GM23338 (cell line): ENCODE data around the gene CNTNAP5. TPM values are rescaled to one million over a fixed set of nuclear protein-coding genes. Genes with fewer than 3 reads are reported as not detected.

Source experiments
- ATAC-seq: fragments of 200-7000 bp; cut with Tn5 transposase; 3 replicates; pipeline ENCODE4 v1.9.1; 2020
- DNase-seq: peaks from one replicate; pipeline ENCODE4 v3.0.0-alpha.2; 2015; ENCODE audit warnings: low spot score
- H2AFZ ChIP-seq: fragments of 200-600 bp; sonication (generic); 2 replicates; pipeline ENCODE4 v1.8.0; 2016; ENCODE audit warnings: antibody characterized with exemption, mild to moderate bottlenecking, moderate library complexity
- H3F3A ChIP-seq: fragments of 200-600 bp; sonication (generic); replicated peaks from 2 replicates; pipeline ENCODE4 v1.8.0; 2017; ENCODE audit warnings: antibody characterized with exemption, mixed run types, low read depth
- H3K27ac ChIP-seq: fragments of 200-600 bp; sonication (generic); 2 replicates; pipeline ENCODE4 v1.6.1; 2016; ENCODE audit warnings: low read depth
- H3K27me3 ChIP-seq: fragments of 200-600 bp; sonication (generic); 2 replicates; pipeline ENCODE4 v1.8.0; 2016; ENCODE audit warnings: mild to moderate bottlenecking, mixed run types, moderate library complexity; ENCODE audit not compliant: insufficient read depth
- H3K36me3 ChIP-seq: fragments of 200-600 bp; sonication (generic); 2 replicates; pipeline ENCODE4 v1.8.0; 2016; ENCODE audit warnings: mild to moderate bottlenecking; ENCODE audit not compliant: insufficient read depth
- H3K4me1 ChIP-seq: fragments of 200-600 bp; sonication (generic); 2 replicates; pipeline ENCODE4 v1.8.0; 2016; ENCODE audit warnings: mild to moderate bottlenecking, moderate library complexity; ENCODE audit not compliant: insufficient read depth
- H3K4me2 ChIP-seq: fragments of 200-600 bp; sonication (generic); 2 replicates; pipeline ENCODE4 v1.7.1; 2017; ENCODE audit warnings: mixed run types
- H3K4me3 ChIP-seq: fragments of 200-600 bp; sonication (generic); 2 replicates; pipeline ENCODE4 v1.6.1; 2016; ENCODE audit warnings: mixed run types
- H3K79me2 ChIP-seq: fragments of 200-600 bp; sonication (generic); replicated peaks from 2 replicates; pipeline ENCODE4 v1.8.0; 2017; ENCODE audit warnings: mild to moderate bottlenecking; ENCODE audit not compliant: insufficient read depth
- H3K9me2 ChIP-seq: fragments of 200-600 bp; sonication (generic); 2 replicates; pipeline ENCODE4 v1.8.0; 2017; ENCODE audit not compliant: insufficient read depth
- H4K20me1 ChIP-seq: fragments of 200-600 bp; sonication (generic); replicated peaks from 2 replicates; pipeline ENCODE4 v1.8.0; 2017; ENCODE audit warnings: mild to moderate bottlenecking; ENCODE audit not compliant: insufficient read depth
- H3K27ac Mint-ChIP-seq: 2 replicates; pipeline ENCODE4 v1.8.0; 2020; ENCODE audit warnings: inconsistent platforms, mild to moderate bottlenecking, moderate library complexity, mixed read lengths
- H3K27me3 Mint-ChIP-seq: 3 replicates; pipeline ENCODE4 v1.8.0; 2022; ENCODE audit warnings: low read depth, mild to moderate bottlenecking, moderate library complexity, mixed read lengths, inconsistent platforms; ENCODE audit not compliant: insufficient read depth, poor library complexity
- H3K36me3 Mint-ChIP-seq: 3 replicates; pipeline ENCODE4 v1.8.0; 2021; ENCODE audit warnings: low read depth, mild to moderate bottlenecking, inconsistent platforms, moderate library complexity, mixed read lengths
- H3K4me1 Mint-ChIP-seq: 3 replicates; pipeline ENCODE4 v1.8.0; 2020; ENCODE audit warnings: mild to moderate bottlenecking, inconsistent platforms, mixed read lengths
- H3K4me3 Mint-ChIP-seq: 3 replicates; pipeline ENCODE4 v1.8.0; 2021; ENCODE audit warnings: moderate library complexity, mild to moderate bottlenecking, inconsistent platforms, mixed read lengths
- H3K9me3 Mint-ChIP-seq: 3 replicates; pipeline ENCODE4 v1.8.0; 2020; ENCODE audit warnings: moderate library complexity, mild to moderate bottlenecking, inconsistent platforms, mixed read lengths
- CREB1 ChIP-seq: fragments of 250-450 bp; sonication (Bioruptor Pico); IDR thresholded peaks from 2 replicates; pipeline ENCODE4 v1.5.0; 2020; ENCODE audit warnings: low read depth, mild to moderate bottlenecking, moderate library complexity
- EZH2 ChIP-seq: fragments of 200-600 bp; sonication (generic); IDR thresholded peaks from one replicate; pipeline ENCODE4 v1.8.0; 2017; ENCODE audit warnings: antibody characterized with exemption, mild to moderate bottlenecking, low read depth; ENCODE audit not compliant: unreplicated experiment
- EZH2phosphoT487 ChIP-seq: fragments of 200-600 bp; sonication (generic); IDR thresholded peaks from one replicate; pipeline ENCODE4 v1.8.1; 2018; ENCODE audit warnings: antibody characterized with exemption; ENCODE audit not compliant: unreplicated experiment
- JUNB ChIP-seq: IDR thresholded peaks from one replicate; pipeline ENCODE4 v1.6.1; 2016; ENCODE audit warnings: antibody characterized with exemption; ENCODE audit not compliant: unreplicated experiment
- NANOG ChIP-seq: IDR thresholded peaks from 2 replicates; pipeline ENCODE4 v1.6.1; 2016; ENCODE audit warnings: antibody characterized with exemption, borderline replicate concordance
- POLR2AphosphoS5 ChIP-seq: IDR thresholded peaks from 2 replicates; pipeline ENCODE4 v1.6.1; 2016; ENCODE audit warnings: antibody characterized with exemption, low read depth
- STAT1 ChIP-seq: IDR thresholded peaks from one replicate; pipeline ENCODE4 v1.6.1; 2016; ENCODE audit warnings: antibody characterized with exemption; ENCODE audit not compliant: unreplicated experiment
- ZNF114 ChIP-seq: fragments of 250-450 bp; sonication (Bioruptor Pico); IDR thresholded peaks from 2 replicates; pipeline ENCODE4 v1.5.0; 2020; ENCODE audit warnings: mild to moderate bottlenecking, moderate library complexity
- ZNF331 ChIP-seq: fragments of 250-450 bp; sonication (Bioruptor Pico); IDR thresholded peaks from 2 replicates; pipeline ENCODE4 v1.5.0; 2020; ENCODE audit warnings: low read depth, mild to moderate bottlenecking, moderate library complexity
- polyA plus RNA-seq: library from polyadenylated mRNA; unstranded; fragments of >200 nt; fragmentation: Nextera tagmentation; extraction: Ambion mirVana; gene quantifications from 2 replicates; pipeline ENCODE4 v1.2.1, GENCODE V29; 2016
- total RNA-seq: library from RNA; depleted of rRNA; stranded (reverse); fragments of >200 nt; shearing (Covaris generic); gene quantifications from 2 replicates; pipeline ENCODE4 v1.2.3, GENCODE V29; 2014
- TF ChIP-seq, protein P1 (sequence below), 2 experiments: fragments of 200-600 bp in 1 of 2; sonication (generic) in 1 of 2; conservative IDR thresholded peaks; 2 replicates each; pipeline versions ENCODE4 v1.5.1 to v1.6.1; 2016 to 2017; ENCODE audit warnings: antibody characterized with exemption in 2 of 2, low read depth in 2 of 2, mild to moderate bottlenecking in 2 of 2, moderate library complexity in 1 of 2
- TF ChIP-seq, protein P2 (sequence below): fragments of 250-450 bp; sonication (Bioruptor Pico); IDR thresholded peaks from 2 replicates; pipeline ENCODE4 v1.5.0; 2020; ENCODE audit warnings: mild to moderate bottlenecking, moderate library complexity
- TF ChIP-seq, protein P3 (sequence below): IDR thresholded peaks from one replicate; pipeline ENCODE4 v1.6.1; 2018; ENCODE audit warnings: antibody characterized with exemption; ENCODE audit not compliant: unreplicated experiment
- TF ChIP-seq, protein P4 (sequence below): IDR thresholded peaks from 2 replicates; pipeline ENCODE4 v1.6.1; 2016; ENCODE audit warnings: antibody characterized with exemption

CNTNAP5 gene
- total and polyA plus RNA-seq, 2 experiments from 2014 or later: 0.49 to 0.50 TPM

DNA sequence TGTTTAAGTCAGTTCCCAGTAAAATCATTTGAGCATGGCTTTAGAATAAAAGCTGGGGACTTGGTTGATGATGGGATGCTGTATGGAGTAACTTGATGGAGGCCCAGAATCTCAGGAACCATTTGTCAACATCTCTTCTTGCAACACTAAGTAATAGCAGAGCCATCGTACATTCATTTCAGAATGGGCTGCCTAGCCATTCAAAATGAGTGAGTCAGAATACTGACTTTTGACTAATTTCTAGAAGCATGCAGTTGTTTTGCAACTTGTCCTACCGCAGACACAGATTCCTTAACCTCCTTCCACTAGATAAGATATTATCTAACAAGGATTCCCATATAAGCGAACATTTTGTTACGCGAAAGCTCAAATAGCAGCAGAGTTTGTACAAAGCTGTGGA, 229.5 kb downstream of the CNTNAP5 start:
- H3K9me2 ChIP-seq: no peaks in the 10 kb centered on the region
- H2AFZ ChIP-seq: no peak overlapping the region
- H3K4me2 ChIP-seq: no peak overlapping the region
- TF ChIP-seq, protein P1, sequence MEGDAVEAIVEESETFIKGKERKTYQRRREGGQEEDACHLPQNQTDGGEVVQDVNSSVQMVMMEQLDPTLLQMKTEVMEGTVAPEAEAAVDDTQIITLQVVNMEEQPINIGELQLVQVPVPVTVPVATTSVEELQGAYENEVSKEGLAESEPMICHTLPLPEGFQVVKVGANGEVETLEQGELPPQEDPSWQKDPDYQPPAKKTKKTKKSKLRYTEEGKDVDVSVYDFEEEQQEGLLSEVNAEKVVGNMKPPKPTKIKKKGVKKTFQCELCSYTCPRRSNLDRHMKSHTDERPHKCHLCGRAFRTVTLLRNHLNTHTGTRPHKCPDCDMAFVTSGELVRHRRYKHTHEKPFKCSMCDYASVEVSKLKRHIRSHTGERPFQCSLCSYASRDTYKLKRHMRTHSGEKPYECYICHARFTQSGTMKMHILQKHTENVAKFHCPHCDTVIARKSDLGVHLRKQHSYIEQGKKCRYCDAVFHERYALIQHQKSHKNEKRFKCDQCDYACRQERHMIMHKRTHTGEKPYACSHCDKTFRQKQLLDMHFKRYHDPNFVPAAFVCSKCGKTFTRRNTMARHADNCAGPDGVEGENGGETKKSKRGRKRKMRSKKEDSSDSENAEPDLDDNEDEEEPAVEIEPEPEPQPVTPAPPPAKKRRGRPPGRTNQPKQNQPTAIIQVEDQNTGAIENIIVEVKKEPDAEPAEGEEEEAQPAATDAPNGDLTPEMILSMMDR (conservative IDR thresholded peaks at IDR 0.05; ENCODE audit: low read depth in 2 of 2): no peak
- TF ChIP-seq EZH2 (no peak), NANOG (no peak), CREB1 (CRISPR knock-in tag) (no peak), STAT1 (no peak), ZNF331 (CRISPR knock-in tag) (no peak), EZH2phosphoT487 (no peak), POLR2AphosphoS5 (no peak), ZNF114 (CRISPR knock-in tag) (no peak), JUNB (no peak)
- TF ChIP-seq, protein P2, sequence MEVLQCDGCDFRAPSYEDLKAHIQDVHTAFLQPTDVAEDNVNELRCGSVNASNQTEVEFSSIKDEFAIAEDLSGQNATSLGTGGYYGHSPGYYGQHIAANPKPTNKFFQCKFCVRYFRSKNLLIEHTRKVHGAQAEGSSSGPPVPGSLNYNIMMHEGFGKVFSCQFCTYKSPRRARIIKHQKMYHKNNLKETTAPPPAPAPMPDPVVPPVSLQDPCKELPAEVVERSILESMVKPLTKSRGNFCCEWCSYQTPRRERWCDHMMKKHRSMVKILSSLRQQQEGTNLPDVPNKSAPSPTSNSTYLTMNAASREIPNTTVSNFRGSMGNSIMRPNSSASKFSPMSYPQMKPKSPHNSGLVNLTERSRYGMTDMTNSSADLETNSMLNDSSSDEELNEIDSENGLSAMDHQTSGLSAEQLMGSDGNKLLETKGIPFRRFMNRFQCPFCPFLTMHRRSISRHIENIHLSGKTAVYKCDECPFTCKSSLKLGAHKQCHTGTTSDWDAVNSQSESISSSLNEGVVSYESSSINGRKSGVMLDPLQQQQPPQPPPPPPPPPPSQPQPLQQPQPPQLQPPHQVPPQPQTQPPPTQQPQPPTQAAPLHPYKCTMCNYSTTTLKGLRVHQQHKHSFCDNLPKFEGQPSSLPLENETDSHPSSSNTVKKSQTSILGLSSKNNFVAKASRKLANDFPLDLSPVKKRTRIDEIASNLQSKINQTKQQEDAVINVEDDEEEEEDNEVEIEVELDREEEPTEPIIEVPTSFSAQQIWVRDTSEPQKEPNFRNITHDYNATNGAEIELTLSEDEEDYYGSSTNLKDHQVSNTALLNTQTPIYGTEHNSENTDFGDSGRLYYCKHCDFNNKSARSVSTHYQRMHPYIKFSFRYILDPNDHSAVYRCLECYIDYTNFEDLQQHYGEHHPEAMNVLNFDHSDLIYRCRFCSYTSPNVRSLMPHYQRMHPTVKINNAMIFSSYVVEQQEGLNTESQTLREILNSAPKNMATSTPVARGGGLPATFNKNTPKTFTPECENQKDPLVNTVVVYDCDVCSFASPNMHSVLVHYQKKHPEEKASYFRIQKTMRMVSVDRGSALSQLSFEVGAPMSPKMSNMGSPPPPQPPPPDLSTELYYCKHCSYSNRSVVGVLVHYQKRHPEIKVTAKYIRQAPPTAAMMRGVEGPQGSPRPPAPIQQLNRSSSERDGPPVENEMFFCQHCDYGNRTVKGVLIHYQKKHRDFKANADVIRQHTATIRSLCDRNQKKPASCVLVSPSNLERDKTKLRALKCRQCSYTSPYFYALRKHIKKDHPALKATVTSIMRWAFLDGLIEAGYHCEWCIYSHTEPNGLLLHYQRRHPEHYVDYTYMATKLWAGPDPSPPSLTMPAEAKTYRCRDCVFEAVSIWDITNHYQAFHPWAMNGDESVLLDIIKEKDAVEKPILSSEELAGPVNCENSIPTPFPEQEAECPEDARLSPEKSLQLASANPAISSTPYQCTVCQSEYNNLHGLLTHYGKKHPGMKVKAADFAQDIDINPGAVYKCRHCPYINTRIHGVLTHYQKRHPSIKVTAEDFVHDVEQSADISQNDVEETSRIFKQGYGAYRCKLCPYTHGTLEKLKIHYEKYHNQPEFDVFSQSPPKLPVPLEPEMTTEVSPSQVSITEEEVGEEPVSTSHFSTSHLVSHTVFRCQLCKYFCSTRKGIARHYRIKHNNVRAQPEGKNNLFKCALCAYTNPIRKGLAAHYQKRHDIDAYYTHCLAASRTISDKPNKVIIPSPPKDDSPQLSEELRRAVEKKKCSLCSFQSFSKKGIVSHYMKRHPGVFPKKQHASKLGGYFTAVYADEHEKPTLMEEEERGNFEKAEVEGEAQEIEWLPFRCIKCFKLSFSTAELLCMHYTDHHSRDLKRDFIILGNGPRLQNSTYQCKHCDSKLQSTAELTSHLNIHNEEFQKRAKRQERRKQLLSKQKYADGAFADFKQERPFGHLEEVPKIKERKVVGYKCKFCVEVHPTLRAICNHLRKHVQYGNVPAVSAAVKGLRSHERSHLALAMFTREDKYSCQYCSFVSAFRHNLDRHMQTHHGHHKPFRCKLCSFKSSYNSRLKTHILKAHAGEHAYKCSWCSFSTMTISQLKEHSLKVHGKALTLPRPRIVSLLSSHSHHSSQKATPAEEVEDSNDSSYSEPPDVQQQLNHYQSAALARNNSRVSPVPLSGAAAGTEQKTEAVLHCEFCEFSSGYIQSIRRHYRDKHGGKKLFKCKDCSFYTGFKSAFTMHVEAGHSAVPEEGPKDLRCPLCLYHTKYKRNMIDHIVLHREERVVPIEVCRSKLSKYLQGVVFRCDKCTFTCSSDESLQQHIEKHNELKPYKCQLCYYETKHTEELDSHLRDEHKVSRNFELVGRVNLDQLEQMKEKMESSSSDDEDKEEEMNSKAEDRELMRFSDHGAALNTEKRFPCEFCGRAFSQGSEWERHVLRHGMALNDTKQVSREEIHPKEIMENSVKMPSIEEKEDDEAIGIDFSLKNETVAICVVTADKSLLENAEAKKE (CRISPR knock-in tag): no peak
- TF ChIP-seq, protein P3, sequence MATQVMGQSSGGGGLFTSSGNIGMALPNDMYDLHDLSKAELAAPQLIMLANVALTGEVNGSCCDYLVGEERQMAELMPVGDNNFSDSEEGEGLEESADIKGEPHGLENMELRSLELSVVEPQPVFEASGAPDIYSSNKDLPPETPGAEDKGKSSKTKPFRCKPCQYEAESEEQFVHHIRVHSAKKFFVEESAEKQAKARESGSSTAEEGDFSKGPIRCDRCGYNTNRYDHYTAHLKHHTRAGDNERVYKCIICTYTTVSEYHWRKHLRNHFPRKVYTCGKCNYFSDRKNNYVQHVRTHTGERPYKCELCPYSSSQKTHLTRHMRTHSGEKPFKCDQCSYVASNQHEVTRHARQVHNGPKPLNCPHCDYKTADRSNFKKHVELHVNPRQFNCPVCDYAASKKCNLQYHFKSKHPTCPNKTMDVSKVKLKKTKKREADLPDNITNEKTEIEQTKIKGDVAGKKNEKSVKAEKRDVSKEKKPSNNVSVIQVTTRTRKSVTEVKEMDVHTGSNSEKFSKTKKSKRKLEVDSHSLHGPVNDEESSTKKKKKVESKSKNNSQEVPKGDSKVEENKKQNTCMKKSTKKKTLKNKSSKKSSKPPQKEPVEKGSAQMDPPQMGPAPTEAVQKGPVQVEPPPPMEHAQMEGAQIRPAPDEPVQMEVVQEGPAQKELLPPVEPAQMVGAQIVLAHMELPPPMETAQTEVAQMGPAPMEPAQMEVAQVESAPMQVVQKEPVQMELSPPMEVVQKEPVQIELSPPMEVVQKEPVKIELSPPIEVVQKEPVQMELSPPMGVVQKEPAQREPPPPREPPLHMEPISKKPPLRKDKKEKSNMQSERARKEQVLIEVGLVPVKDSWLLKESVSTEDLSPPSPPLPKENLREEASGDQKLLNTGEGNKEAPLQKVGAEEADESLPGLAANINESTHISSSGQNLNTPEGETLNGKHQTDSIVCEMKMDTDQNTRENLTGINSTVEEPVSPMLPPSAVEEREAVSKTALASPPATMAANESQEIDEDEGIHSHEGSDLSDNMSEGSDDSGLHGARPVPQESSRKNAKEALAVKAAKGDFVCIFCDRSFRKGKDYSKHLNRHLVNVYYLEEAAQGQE: no peak
- TF ChIP-seq, protein P4, sequence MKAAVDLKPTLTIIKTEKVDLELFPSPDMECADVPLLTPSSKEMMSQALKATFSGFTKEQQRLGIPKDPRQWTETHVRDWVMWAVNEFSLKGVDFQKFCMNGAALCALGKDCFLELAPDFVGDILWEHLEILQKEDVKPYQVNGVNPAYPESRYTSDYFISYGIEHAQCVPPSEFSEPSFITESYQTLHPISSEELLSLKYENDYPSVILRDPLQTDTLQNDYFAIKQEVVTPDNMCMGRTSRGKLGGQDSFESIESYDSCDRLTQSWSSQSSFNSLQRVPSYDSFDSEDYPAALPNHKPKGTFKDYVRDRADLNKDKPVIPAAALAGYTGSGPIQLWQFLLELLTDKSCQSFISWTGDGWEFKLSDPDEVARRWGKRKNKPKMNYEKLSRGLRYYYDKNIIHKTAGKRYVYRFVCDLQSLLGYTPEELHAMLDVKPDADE: no peak
- peaks cover 4% of the 10 kb centered on the region; the same call in 2 of the 3 replicates for H3K9me3 Mint-ChIP-seq
- H3K36me3 ChIP-seq: no peaks in the 10 kb centered on the region
- H3K27me3 Mint-ChIP-seq: peaks cover 6% of the 10 kb centered on the region
- ATAC-seq (no peak), DNase-seq (no peak)
- no peak overlapping the region for H3K4me3 ChIP-seq
- no peak overlapping the region for H3K27ac ChIP-seq
- no peak overlapping the region for H3K4me3 Mint-ChIP-seq
- H3F3A ChIP-seq: no peaks in the 10 kb centered on the region
- H3K79me2 ChIP-seq: no peaks in the 10 kb centered on the region
- no peaks in the 10 kb centered on the region for H3K27me3 ChIP-seq
- no peaks in the 10 kb centered on the region for H3K36me3 Mint-ChIP-seq
- H3K4me1 ChIP-seq: peaks cover 6% of the 10 kb centered on the region; the same call in 1 of the 2 replicates
- H3K4me1 Mint-ChIP-seq: peaks cover 5% of the 10 kb centered on the region; the same call in 2 of the 3 replicates
- H3K27ac Mint-ChIP-seq: no peak overlapping the region
- H4K20me1 ChIP-seq: no peaks in the 10 kb centered on the region
